NB4 (cell line): ENCODE measurements around the gene GRM5.

Source experiments
- MYC ChIP-seq: IDR thresholded peaks from 2 replicates; pipeline ENCODE4 v1.6.1; 2011; ENCODE audit warnings: low read depth, low read length
- POLR2A ChIP-seq: IDR thresholded peaks from 2 replicates; pipeline ENCODE4 v1.6.1; 2011; ENCODE audit warnings: mild to moderate bottlenecking; ENCODE audit not compliant: insufficient read length; ENCODE audit errors: extremely low read depth
- TF ChIP-seq, protein P1 (sequence below): IDR thresholded peaks from one replicate; pipeline ENCODE4 v1.5.1; 2012; ENCODE audit warnings: low read depth, low read length

DNA sequence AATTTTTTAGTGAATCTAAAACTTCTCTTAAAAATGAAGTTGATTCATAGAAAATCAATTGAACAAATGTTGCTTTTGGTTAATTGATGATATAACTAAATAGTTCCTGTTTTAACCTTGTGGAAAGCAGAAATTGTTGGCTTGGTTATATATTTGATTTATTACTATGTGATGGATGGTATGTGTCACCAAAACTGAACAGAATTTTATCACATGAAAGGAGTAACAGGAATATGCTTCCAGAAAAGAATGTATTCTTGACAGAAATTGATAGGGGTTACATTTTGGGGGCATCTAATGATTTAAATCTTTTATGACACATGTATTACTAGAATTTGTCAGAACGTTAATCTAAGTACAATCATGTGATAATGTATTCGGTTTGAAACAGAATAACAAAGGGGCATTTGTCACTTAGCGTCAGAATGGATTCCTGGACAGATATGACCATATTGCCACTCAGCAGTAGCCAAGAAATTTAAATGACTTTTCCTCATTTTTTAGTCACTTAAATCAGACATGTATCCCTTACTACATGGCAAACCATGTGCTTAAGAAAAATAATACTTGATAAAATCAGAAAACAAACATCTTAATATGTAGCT is 295.2 kb downstream of the GRM5 start:
- TF ChIP-seq, protein P1, sequence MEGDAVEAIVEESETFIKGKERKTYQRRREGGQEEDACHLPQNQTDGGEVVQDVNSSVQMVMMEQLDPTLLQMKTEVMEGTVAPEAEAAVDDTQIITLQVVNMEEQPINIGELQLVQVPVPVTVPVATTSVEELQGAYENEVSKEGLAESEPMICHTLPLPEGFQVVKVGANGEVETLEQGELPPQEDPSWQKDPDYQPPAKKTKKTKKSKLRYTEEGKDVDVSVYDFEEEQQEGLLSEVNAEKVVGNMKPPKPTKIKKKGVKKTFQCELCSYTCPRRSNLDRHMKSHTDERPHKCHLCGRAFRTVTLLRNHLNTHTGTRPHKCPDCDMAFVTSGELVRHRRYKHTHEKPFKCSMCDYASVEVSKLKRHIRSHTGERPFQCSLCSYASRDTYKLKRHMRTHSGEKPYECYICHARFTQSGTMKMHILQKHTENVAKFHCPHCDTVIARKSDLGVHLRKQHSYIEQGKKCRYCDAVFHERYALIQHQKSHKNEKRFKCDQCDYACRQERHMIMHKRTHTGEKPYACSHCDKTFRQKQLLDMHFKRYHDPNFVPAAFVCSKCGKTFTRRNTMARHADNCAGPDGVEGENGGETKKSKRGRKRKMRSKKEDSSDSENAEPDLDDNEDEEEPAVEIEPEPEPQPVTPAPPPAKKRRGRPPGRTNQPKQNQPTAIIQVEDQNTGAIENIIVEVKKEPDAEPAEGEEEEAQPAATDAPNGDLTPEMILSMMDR = no peak
- no peak for TF ChIP-seq POLR2A
- TF ChIP-seq MYC = no peak
